ENCODE measurements around the gene FOXS1.

The FOXS1 gene

GRCh38 chr20:31840906-31841816 is 4.2 kb downstream of the FOXS1 start:
- in situ Hi-C loops (cut with MboI; ENCODE audit: low sequenced_read_pairs): no loop called here

- in situ Hi-C loops (cut with MboI; ENCODE audit: low sequenced_read_pairs): no loop called here
These were observed 5.5 kb downstream of the FOXS1 start for GRCh38 chr20:31839782-31840487.

- in situ Hi-C loops (cut with MboI; ENCODE audit: low sequenced_read_pairs): no loop called here
These were observed 6.6 kb downstream of the FOXS1 start for GRCh38 chr20:31838646-31839292.

GRCh38 chr20:31837896-31838397 is 7.5 kb downstream of the FOXS1 start:
- in situ Hi-C loops (cut with MboI; ENCODE audit: low sequenced_read_pairs): no loop called here

GRCh38 chr20:31836853-31837608 is 8.4 kb downstream of the FOXS1 start:
- in situ Hi-C loops (cut with MboI; ENCODE audit: low sequenced_read_pairs): no loop called here

GRCh38 chr20:31835977-31836852 is 9.2 kb downstream of the FOXS1 start:
- in situ Hi-C loops (cut with MboI; ENCODE audit: low sequenced_read_pairs): no loop called here

GRCh38 chr20:31835554-31835953 is 9.8 kb downstream of the FOXS1 start:
- in situ Hi-C loops (cut with MboI; ENCODE audit: low sequenced_read_pairs): no loop called here

- in situ Hi-C loops (cut with MboI; ENCODE audit: low sequenced_read_pairs): no loop called here
These were observed 11.4 kb downstream of the FOXS1 start for GRCh38 chr20:31833931-31834521.

- in situ Hi-C loops (cut with MboI; ENCODE audit: low sequenced_read_pairs): no loop called here
These were observed 12.1 kb downstream of the FOXS1 start for GRCh38 chr20:31833130-31833930.

GRCh38 chr20:31831771-31832306 is 13.6 kb downstream of the FOXS1 start:
- in situ Hi-C loops (cut with MboI; ENCODE audit: low sequenced_read_pairs): no loop called here

- in situ Hi-C loops (cut with MboI; ENCODE audit: low sequenced_read_pairs): no loop called here
These were observed 14.2 kb downstream of the FOXS1 start for GRCh38 chr20:31831211-31831610.

- in situ Hi-C loops (cut with MboI; ENCODE audit: low sequenced_read_pairs): no loop called here
These were observed 14.9 kb downstream of the FOXS1 start for GRCh38 chr20:31830406-31830981.

GRCh38 chr20:31829731-31830130 is 15.7 kb downstream of the FOXS1 start:
- in situ Hi-C loops (cut with MboI; ENCODE audit: low sequenced_read_pairs): loop anchor here (10.0 kb wide), 1 partner anchor 255 kb away; no protein-coding TSS in a partner anchor

- in situ Hi-C loops (cut with MboI; ENCODE audit: low sequenced_read_pairs): loop anchor here (10.0 kb wide), 1 partner anchor 257 kb away; no protein-coding TSS in a partner anchor
These were observed 17.4 kb downstream of the FOXS1 start for GRCh38 chr20:31828016-31828415.

- in situ Hi-C loops (cut with MboI; ENCODE audit: low sequenced_read_pairs): loop anchor here (10.0 kb wide), 1 partner anchor 258 kb away; no protein-coding TSS in a partner anchor
These were observed 18.3 kb downstream of the FOXS1 start for GRCh38 chr20:31827059-31827458.

- in situ Hi-C loops (cut with MboI; ENCODE audit: low sequenced_read_pairs): loop anchor here (10.0 kb wide), 1 partner anchor 259 kb away; no protein-coding TSS in a partner anchor
These were observed 19.3 kb downstream of the FOXS1 start for GRCh38 chr20:31826074-31826473.

GRCh38 chr20:31824554-31825313 is 20.7 kb downstream of the FOXS1 start:
- in situ Hi-C loops (cut with MboI; ENCODE audit: low sequenced_read_pairs): loop anchor here (10.0 kb wide), 1 partner anchor 260 kb away; no protein-coding TSS in a partner anchor
